Fibroblast of skin of left biceps (primary cell): ENCODE data around the gene CDS1.
A peak's percentile ranks its signal among the peaks of the same experiment; 100 is the strongest.
"Not testable (repeated sequence)": the region's sequence is repeated elsewhere in the genome, so short reads cannot be mapped to it uniquely, and the experiment has no call there.

Source experiments
- DNase-seq, 2 experiments: peaks; one replicate each; pipeline ENCODE4 v3.0.0-alpha.2; 2013; ENCODE audit warnings: low read depth in 2 of 2

The CDS1 gene

DNA sequence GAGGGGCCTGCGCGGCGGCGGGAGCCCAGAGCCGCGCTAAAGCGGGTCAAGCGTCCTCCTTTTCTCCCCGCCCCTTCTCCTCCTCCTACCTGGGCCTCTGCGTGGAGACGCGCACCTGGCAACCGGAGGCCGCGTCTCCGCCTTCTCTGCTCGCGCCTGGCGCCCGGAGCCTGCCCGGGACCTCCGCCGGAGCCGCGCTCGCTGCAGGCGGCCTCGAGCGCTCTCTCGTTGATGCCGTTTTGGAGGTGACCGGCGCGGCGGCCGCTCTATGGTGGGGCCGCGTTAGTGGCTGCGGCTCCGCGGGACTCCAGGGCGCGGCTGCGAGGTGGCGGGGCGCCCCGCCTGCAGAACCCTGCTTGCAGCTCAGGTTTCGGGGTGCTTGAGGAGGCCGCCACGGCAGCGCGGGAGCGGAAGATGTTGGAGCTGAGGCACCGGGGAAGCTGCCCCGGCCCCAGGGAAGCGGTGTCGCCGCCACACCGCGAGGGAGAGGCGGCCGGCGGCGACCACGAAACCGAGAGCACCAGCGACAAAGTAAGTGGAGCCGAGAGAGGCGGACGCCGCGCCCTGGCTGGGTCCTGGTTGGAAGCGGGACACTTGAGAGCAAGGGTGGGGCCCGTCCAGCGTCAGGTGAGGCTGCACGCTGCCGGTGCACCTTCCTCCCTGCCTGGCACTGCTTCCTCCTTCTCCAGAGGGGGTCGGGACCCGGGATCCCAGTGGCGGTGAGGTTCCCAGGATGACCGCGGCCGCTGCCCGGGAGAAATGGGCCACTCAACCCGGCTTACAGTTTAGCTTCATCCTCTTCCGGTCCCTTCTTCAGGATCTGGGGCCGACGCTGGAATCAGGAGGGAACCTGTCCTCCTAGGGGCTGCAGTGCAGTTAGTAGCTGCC is at the start of gene CDS1:
Gene CDS1 (plus strand): TSS at position 140 of the 888 bp plus-strand sequence. CDS start 275 bp downstream, at position 415.
- no peak for DNase-seq

DNA sequence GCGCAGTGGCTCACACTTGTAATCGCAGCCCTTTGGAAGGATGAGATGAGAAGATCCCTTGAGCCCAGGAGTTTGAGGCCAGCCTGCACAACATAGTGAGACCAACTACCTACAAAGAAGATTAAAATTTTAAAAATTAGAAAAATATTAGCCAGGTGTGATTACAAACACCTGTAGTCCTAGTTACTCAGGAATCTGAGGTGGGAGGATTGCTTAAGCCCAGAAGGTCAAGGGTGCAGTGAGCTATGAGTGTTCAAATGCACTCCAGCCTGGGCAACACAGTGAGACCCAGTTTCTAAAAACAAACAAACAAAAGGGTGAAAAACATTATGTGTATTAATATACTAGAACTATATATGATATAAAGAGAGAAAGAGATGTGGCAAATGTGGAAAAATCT is 47.0 kb upstream of the CDS1 start:
- DNase-seq = no peak

DNA sequence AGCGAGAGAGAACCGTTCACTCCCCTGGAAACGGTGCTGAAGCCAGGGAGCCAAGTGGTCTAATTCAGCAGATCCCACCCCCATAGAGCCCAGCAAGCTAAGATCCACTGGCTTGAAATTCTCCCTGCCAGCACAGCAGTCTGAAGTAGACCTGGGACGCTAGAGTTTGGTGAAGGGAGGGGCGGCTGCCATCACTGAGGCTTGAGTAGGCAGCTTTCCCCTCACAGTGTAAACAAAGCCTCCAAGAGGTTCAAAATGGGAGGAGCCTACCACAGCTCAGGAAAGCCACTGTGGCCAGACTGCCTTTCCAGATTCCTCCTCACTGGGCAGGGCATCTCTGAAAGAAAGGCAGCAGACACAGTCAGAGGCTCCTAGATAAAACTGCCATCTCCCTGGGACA is 37.8 kb upstream of the CDS1 start:
- DNase-seq = no peak

DNA sequence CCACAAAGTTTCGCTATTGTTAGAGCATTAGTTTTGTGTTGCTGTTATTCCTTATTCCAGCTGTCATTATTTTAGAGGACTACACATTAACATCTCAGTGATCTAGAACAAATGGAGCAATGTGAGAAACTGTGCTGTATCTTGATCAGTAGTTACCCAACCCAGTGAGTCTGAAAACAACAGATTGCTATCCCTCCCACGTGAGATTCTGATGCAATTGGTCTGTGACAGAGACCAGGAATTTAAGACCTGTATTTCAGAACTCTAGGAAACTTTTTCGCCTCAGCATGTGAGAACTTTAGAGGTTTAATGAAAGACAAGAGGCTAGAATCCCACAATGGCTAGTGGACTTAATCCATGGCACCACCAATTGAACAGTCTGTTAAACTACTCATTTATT is 35.7 kb upstream of the CDS1 start:
- DNase-seq = no peak

DNA sequence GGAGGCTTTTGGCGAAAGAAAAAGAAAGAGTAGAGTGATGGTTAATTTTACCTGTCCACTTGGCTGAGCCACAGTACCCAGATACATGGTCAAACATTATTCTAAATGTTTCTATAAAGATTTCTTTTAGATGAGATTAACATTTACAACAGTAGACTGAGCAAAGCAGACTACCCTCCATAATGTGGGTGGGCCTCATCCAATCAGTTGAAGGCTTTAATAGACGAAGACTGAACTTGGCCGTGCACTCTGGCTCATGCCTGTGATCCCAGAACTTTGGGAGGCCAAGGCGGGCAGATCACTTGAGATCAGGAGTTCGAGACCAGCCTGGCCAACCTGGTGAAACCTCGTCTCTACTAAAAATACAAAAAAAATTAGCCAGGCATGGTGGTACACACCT is 33.7 kb upstream of the CDS1 start:
- not testable (repeated sequence) for DNase-seq

DNA sequence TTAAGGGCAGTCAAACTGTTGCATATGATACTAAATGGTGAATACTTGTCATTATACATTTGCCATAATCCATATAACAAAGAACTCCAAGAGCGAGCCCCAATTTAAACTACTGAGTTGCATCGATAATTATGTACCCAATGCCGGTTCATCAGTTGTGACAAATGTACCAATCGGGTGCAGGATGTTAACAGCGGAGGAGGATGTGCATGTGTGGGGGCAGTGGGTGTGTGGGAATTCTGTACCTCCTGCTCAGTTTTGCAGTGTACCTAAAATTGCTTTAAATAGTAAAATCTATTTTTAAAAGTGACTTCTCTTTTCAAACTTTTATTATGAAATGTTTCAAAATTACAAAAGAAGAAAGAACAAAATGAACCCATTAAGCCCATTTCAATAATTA is 20.8 kb upstream of the CDS1 start:
- DNase-seq = no peak

DNA sequence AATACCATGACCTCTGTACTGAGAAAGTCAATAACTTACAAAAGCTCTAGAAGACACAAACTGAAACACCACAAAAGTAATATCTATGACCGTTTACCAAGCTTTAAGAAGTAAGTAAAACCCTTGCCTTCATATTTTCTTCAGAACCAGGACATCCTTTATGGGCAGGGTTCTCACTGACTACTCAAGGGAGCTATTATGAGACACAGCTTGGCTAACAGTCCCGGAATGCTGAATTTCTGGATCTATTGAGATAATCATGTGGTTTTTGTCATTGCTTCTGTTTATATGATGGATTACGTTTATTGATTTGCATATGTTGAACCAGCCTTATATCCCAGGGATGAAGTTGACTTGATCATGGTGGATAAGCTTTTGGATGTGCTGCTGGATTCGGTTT is 19.9 kb upstream of the CDS1 start:
- DNase-seq = no peak

DNA sequence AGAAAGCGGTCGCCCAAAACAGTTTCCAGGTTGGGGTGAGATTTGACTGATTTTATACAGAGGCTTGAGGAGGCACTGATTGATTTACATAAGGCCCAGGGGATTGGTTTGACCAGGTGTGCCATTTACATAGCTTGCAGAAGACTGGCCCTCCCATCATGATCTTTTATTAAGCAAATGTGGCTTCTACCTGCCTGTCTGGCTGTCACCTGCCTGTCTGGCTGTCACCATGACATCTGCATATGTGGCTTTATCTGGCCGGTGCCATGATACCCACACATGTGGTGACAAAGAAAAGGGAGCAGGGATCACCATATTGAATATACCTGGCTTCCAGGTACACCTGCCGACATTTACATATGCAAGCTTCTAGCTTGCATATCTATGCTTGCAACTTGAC is 17.0 kb upstream of the CDS1 start:
- no peak for DNase-seq

DNA sequence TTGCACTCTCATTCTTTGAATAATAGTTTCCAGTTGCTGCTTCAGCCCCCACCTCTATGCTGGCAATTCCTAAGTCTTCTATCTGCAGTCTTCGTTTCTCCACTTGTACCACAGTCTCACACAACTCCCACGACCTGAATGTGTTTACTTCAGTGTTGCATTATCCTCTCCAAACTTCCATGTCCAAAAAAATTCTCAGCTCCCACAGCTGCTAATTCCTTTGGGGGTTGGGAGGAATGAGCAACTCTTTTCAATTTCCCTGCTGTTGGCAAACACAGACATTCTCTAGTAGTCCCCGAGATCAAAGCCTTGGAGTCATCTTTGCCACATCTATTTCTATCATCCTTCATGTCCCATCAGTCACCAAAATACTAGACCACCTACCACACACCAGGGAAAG is 14.4 kb upstream of the CDS1 start:
- DNase-seq = no peak

DNA sequence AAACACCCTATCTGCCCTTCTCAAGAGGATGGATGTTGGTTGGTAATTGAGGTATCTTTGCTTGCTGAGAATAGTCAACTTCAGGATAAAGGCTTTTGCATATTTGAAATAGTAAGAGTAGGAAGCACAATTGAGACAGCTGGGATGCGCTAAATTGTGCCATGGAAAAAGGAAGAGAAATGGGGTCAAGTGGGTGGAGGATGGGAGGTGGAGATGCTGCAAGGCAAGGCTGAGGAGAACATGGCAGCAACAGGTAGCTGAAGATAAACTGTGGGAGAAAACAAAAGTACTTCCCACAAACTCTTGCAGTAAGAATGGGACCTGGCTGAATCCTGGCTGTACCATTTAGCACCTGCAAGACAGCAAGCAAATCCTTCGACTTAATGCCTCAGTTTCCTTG is 13.9 kb upstream of the CDS1 start:
- DNase-seq = no peak

DNA sequence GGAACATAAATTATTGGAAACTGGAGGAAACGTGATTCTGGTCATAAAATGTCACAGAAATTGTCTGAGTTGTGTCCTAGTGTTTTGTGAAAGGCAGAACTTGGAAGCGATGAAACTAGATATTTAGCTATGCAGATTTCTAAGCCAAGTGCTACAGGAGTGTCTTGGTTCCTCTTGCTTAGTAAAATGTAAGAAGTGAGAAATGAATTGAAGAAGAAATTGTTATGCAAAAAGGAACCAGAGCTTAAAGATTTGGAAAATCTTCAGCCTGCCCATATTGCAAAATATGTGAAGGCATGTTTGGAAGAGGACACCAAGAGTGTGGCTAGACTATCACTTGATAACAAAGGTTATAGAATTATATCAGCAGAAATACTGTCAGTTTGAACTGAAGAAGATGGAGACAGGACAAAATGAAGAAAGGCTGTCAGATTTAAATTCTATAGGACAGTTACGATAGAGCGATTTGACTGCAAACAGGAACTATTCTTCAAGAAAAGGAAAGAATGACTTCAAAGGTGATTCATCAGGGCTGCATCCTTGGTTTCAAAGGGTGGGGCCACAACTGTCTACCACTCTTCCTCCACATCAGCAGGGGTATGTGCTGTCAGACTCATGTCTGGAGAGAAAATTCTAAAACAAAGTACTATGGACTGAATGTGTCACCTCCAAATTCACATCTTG is 9.4 kb upstream of the CDS1 start:
- no peak for DNase-seq

DNA sequence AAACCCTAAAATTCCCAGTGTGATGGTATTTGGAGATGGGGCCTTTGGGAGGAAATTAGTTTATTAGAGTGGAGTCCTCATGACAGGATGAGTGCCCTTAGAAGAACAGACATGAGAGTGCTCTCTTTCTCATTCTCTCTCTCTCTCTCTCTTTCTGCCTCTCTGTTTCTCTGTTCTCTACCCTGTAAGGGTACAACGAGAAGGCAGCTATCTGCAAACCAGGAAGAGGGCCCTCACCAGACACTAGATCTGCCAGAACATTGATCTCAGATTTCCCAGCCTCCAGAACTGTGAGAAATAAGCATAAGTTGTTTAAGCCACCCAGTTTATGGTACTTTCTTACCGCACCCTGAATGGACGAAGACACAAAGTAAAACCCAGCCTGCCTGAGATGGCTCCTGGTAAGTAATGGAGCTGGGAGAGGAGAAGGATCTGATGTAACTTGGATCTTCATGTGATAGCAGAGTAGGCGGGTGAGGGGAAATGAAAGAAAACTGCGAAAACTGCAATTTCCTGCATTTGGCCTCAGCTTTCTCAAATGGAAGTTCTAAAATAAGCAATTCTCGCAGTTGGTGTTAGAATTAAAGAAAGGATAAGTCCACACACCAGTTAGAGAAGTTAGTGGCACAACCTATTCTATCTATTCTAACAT is 8.7 kb upstream of the CDS1 start:
- DNase-seq = no peak

DNA sequence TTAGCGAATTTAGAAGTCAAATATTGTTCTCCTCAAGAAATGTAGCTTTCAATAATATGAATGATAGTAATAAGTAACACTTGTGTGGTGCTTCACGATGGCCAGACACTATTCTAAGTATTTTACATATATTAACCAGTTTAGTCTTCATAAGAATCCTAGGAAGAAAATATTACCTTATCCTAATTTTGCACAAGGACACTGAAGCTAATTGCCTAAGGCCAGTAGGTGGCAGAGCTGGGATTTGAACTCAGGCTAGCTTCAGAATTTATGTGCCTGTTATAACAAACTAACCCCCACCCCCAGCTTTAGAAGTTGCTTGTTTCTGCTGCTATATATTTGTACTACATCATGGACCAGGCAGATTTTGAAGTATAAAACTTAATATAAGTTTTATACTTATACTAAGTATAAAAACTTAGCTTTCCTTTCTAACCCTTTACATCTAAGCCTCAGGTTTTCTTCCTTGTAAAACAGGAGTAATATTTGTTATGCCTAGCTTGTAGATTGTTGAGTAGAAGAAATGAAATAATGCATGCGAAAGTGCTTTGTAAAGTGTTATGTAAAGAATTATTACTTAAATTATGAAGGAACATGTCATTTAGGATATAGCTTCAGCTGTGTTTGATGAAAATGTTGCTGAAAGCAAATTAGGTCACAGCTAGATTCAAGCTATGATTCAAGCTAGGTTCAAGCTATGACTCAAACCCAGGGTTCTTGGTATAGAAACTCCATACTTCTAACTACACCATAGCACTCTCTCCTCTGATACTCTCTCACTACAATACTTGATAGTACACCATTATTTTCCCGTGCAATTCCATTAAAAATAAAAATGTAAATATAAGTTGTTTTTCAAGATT is 4.2 kb upstream of the CDS1 start:
- DNase-seq = peak in 1 of 2 experiments; percentile 6

DNA sequence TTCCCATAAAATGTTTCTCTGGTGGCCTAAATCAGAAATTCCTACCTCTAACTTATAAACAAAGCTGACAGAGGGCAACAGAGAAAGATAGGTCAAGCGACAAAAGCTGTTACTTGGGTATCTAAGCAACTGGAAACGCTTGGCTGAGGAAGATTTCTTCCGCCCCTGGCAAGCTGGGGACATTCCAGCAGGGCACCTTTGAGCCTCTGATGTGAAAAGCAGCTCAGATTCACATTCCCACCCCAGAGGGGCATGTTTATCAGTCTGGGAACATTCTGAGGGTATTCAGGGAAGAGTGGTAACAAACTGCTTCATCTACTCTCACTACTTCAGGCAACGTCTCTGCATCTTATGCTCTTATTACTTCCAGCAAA is 3.5 kb upstream of the CDS1 start:
- DNase-seq = no peak

DNA sequence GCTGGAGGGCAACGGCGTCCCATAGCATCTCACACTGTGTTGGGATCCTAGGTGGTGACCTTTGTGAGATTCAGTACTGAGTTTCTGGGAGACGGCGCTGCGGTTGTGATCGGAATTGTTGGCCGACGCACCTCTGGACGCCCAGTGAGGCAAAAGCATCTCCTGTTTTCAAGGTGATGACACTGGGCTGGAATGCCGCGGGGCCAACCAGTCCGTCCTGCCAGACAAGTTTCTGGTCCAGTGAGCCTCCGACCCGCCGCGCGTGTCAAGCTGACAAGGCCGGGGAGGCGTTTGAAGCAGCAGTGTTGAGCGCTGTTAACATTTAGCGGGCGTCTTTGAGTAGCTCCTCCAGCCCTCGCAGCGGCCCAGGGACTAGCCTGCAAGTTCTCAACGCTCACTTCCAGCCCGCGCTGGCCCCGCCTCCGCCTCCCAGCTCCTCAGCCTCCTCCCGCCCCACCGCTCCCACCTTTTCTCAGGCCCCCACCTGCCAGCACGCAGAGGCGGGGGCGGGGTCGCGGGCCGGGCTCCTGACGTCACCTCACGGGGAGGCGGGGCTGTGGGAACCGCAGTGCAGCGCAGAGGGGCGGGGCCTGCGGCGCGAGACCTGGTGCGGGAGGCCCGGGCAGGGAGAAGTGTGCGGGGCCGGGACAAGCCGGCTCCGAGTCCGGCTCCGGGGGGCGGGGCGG is 482 bp upstream of the CDS1 start:
- peak in 1 of 2 experiments; percentile 9 for DNase-seq

DNA sequence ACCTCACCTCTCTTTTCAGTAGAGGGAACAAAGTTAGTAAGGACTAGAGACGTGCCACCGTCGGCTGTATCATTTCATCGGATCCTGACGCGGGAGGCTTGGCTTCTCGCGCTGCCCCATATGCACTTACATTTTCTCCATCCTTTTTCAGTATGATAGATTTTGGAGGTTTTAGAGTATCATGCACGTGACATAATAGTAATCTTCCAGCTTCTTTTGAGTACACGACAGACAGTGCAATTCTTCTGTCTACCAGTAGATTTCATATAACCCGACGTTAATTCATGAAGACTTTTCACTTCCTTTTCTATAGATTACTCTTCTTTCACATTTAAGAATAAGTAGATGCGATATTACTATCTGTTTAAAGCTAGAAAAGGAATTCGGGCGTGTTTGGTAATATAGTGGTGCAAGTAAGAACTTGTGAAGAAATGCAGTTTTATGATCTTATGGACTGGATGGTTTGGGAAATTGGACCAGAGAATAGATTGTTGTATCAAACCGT is 1.0 kb downstream of the CDS1 start:
- no peak for DNase-seq

DNA sequence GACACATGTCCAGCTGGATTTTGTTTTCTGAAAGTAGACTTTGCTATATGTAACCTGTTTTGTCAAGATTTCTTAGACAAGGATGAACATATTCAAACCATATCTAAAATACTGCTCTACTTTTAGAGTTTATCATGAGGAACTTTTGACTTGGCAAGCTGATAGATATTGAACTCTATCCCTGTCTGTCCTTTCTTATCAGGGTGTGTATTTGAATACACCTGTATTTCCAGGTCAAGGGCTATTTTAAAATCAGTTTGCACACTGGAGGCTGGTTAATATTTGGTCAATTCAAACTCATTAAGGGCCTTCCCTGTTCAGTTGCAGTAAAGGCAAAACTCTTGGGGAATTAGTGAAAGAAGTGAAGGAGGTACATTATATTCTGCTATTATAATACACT is 2.3 kb downstream of the CDS1 start:
- DNase-seq = no peak

DNA sequence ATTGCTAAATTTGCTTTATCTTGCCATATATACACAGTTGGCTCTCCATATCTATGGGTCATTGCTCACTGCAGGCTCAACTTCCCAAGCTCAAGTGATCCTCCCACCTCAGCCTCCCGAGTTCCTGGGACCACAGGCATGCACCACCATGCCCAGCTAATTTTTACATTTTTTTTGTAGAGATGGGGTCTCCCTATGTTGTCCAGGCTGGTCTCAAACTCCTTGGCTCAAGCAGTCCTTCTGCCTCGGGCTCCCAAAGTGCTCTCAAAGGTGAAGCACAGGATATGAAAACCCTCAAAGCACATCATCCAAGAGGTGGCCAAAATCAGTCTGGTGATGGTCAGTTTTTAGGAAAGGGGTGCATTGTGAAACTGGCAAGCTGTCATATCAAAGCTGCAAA is 11.8 kb downstream of the CDS1 start:
- no peak for DNase-seq

DNA sequence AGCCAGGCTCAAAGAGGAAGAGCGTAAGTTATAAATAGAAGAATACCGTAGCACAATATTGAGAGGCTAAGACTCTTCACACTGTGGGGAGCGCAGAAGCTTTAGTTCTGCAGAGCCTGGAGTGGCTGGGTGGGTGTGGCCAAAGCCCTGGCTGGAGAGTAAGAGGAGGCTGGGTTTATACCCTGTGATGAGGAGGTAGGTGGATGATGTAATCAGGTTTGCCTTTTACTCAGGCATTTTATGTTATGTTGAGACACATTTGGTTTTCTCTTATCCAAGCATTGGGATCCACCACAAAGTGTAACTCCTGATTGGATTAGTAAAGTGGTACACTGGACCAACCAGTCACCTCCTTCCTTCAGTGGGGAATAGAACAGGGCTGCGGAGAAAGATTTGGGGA is 13.9 kb downstream of the CDS1 start:
- DNase-seq = no peak

DNA sequence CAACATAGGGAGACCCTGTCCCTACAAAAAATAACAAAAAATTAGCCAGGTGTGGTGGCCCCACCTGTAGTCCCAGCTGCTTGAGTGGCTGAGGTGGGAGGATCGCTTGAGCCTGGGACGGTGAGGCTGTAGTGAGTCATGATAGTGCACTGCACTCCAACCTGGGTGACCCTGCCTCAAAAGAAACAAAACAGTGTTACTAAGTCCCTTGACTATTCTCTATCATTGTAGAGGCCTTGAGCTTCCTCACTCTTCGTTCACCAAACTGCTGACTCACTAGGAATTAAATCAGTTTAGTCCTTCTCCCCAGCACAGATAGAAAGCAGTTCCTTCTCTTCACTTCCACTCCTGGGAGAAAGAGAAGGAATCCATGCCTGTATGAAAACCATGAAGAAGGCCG is 14.5 kb downstream of the CDS1 start:
- no peak for DNase-seq

DNA sequence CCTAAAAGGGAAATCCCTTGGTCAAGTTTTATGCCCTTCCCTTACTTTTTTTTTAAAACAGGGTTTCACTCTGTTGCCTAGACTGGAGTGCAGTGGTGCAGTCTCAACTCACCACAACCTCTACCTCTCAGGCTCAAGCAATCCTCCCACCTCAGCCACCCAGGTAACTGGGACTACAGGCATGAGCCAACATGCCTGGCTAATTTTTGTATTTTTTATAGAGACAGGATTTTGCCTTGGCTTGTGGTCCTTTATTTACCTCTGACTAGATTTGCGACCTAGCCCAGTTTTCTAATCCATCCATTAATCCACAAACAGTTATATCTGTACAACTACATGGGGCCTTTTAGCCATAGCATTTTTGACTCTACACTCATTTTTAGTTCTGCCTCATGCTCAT is 23.7 kb downstream of the CDS1 start:
- no peak for DNase-seq
